ENCODE results near the gene ERVMER34-1. TPM values are rescaled to one million over a fixed set of nuclear protein-coding genes. Genes with fewer than 3 reads are reported as not detected.

ERVMER34-1 gene
- total RNA-seq, 1 experiment from 2014 or later = not detected

Other genes starting within 250 kb of the ERVMER34-1 start
- gene USP46, start 92.1 kb downstream of the ERVMER34-1 start, total RNA-seq (2014; rRNA removed; shearing (Covaris generic)) = 5.2 and 11.4 TPM in 2 replicates
- 0.17 TPM in 1 of 2 replicates, not detected in the other for gene RASL11B, start 110.9 kb upstream of the ERVMER34-1 start, total RNA-seq (2014; rRNA removed; shearing (Covaris generic))